Stimulated activated naive B cell treated with anti-CD40 and anti-IgM and Interleukin-4, amounts not matched to agents 10 μg/mL and 1 μg/mL and 100 μg/mL, for 72 hours (primary cell): ENCODE data around the gene CCM2.

Source experiments
- ATAC-seq, 2 donors: fragments of 150-1000 bp; cut with Tn5 transposase; replicated peaks; 2 replicates each; pipeline ENCODE4 v1.10.0; 2021; ENCODE audit warnings: moderate library complexity in 1 of 2
- DNase-seq: peaks from one replicate; pipeline ENCODE4 v3.0.0; 2021
- H3K27ac Mint-ChIP-seq: one replicate; pipeline ENCODE4 v1.8.0; 2022; ENCODE audit warnings: mild to moderate bottlenecking, mixed read lengths
- H3K27me3 Mint-ChIP-seq, 2 donors: one replicate each; pipeline ENCODE4 v1.8.0; 2022; ENCODE audit warnings: mixed read lengths in 2 of 2
- H3K36me3 Mint-ChIP-seq, 2 donors: one replicate each; pipeline ENCODE4 v1.8.0; 2022; ENCODE audit warnings: mixed read lengths in 2 of 2, mild to moderate bottlenecking in 1 of 2
- H3K4me1 Mint-ChIP-seq, 2 donors: one replicate each; pipeline ENCODE4 v1.8.0; 2022; ENCODE audit warnings: mixed read lengths in 2 of 2, mild to moderate bottlenecking in 1 of 2
- H3K4me3 Mint-ChIP-seq, 2 donors: one replicate each; pipeline ENCODE4 v1.8.0; 2022; ENCODE audit warnings: mild to moderate bottlenecking in 2 of 2, mixed read lengths in 2 of 2, moderate library complexity in 1 of 2
- H3K9me3 Mint-ChIP-seq, 2 donors: one replicate each; pipeline ENCODE4 v1.8.0; 2022; ENCODE audit warnings: mixed read lengths in 2 of 2, mild to moderate bottlenecking in 1 of 2

The CCM2 gene

GRCh38 chr7:44973610-44974401 lies 26.2 kb upstream of the CCM2 start:
- no peak for DNase-seq
- peaks cover 37 to 63% of the 10 kb centered on the region in 2 donors for H3K4me1 Mint-ChIP-seq
- no peak for ATAC-seq
- no peaks in the 10 kb centered on the region for H3K9me3 Mint-ChIP-seq
- no peaks in the 10 kb centered on the region for H3K27me3 Mint-ChIP-seq
- peak overlapping the region; percentile 65 for H3K27ac Mint-ChIP-seq
- peaks cover 59 to 80% of the 10 kb centered on the region in 2 donors for H3K36me3 Mint-ChIP-seq
- H3K4me3 Mint-ChIP-seq: peak overlapping the region in 1 of 2 donors; percentile 39

GRCh38 chr7:44974549-44974948 lies 25.5 kb upstream of the CCM2 start:
- H3K36me3 Mint-ChIP-seq: peaks cover 58 to 79% of the 10 kb centered on the region in 2 donors
- H3K4me3 Mint-ChIP-seq: peak overlapping the region in 1 of 2 donors; percentile 41
- DNase-seq: no peak
- H3K27me3 Mint-ChIP-seq: no peaks in the 10 kb centered on the region
- H3K4me1 Mint-ChIP-seq: peaks cover 42 to 70% of the 10 kb centered on the region in 2 donors
- peak overlapping the region; percentile 86 for H3K27ac Mint-ChIP-seq
- ATAC-seq: no peak
- no peaks in the 10 kb centered on the region for H3K9me3 Mint-ChIP-seq

- peaks cover 58 to 74% of the 10 kb centered on the region in 2 donors for H3K36me3 Mint-ChIP-seq
- H3K4me3 Mint-ChIP-seq: peak overlapping the region; percentile 6 to 37
- H3K27ac Mint-ChIP-seq: no peak overlapping the region
- H3K9me3 Mint-ChIP-seq: no peaks in the 10 kb centered on the region
- H3K27me3 Mint-ChIP-seq: no peaks in the 10 kb centered on the region
- peaks cover 51 to 80% of the 10 kb centered on the region in 2 donors for H3K4me1 Mint-ChIP-seq
- ATAC-seq: no peak
- DNase-seq: no peak
Observed at GRCh38 chr7:44975331-44976039, 24.5 kb upstream of the CCM2 start.

GRCh38 chr7:44976040-44976745 lies 23.8 kb upstream of the CCM2 start:
- Mint-ChIP-seq H3K27me3 (no peaks in the 10 kb centered on the region), H3K27ac (peak overlapping the region; percentile 99), H3K36me3 (peaks cover 55 to 68% of the 10 kb centered on the region in 2 donors), H3K9me3 (no peaks in the 10 kb centered on the region), H3K4me3 (peak overlapping the region; percentile 93 to 97), H3K4me1 (peaks cover 54 to 87% of the 10 kb centered on the region in 2 donors)
- ATAC-seq: no peak
- no peak for DNase-seq

GRCh38 chr7:44976746-44977196 lies 23.2 kb upstream of the CCM2 start:
- DNase-seq: no peak
- H3K27ac Mint-ChIP-seq: peak overlapping the region; percentile 99
- H3K9me3 Mint-ChIP-seq: no peaks in the 10 kb centered on the region
- no peak for ATAC-seq
- H3K36me3 Mint-ChIP-seq: peaks cover 53 to 68% of the 10 kb centered on the region in 2 donors
- peaks cover 56 to 92% of the 10 kb centered on the region in 2 donors for H3K4me1 Mint-ChIP-seq
- no peaks in the 10 kb centered on the region for H3K27me3 Mint-ChIP-seq
- peak overlapping the region; percentile 93 to 97 for H3K4me3 Mint-ChIP-seq

GRCh38 chr7:44977304-44977958 lies 22.6 kb upstream of the CCM2 start:
- H3K27me3 Mint-ChIP-seq: no peaks in the 10 kb centered on the region
- no peaks in the 10 kb centered on the region for H3K9me3 Mint-ChIP-seq
- DNase-seq (peak; percentile 69), ATAC-seq (peak; percentile 19 to 21)
- H3K27ac Mint-ChIP-seq: peak overlapping the region; percentile 99
- H3K4me1 Mint-ChIP-seq: peaks cover 53 to 92% of the 10 kb centered on the region in 2 donors
- peaks cover 52 to 67% of the 10 kb centered on the region in 2 donors for H3K36me3 Mint-ChIP-seq
- H3K4me3 Mint-ChIP-seq: peak overlapping the region; percentile 93 to 97

GRCh38 chr7:44977959-44978335 lies 22.1 kb upstream of the CCM2 start:
- DNase-seq (no peak), ATAC-seq (no peak)
- Mint-ChIP-seq H3K9me3 (no peaks in the 10 kb centered on the region), H3K27me3 (no peaks in the 10 kb centered on the region), H3K36me3 (peaks cover 51 to 66% of the 10 kb centered on the region in 2 donors), H3K4me1 (peaks cover 56 to 90% of the 10 kb centered on the region in 2 donors), H3K4me3 (peak overlapping the region; percentile 93 to 97), H3K27ac (peak overlapping the region; percentile 99)

- peak; percentile 66 to 74 for ATAC-seq
- Mint-ChIP-seq H3K36me3 (peaks cover 57 to 71% of the 10 kb centered on the region in 2 donors), H3K4me1 (peaks cover 61 to 95% of the 10 kb centered on the region in 2 donors), H3K27me3 (no peaks in the 10 kb centered on the region), H3K27ac (peak within 1 kb of the TSS; percentile 99), H3K4me3 (peak within 1 kb of the TSS; percentile 93 to 97), H3K9me3 (no peaks in the 10 kb centered on the region)
- peak; percentile 91 for DNase-seq
Observed at GRCh38 chr7:44978511-44979366, 21.3 kb upstream of the CCM2 start, which contains the start of gene MYO1G. TSS of gene MYO1G (minus strand) at chr7:44979015. CDS start at chr7:44978961, 54 bp downstream.

- H3K36me3 Mint-ChIP-seq: peaks cover 65 to 73% of the 10 kb centered on the region in 2 donors
- peak overlapping the region; percentile 93 to 97 for H3K4me3 Mint-ChIP-seq
- no peaks in the 10 kb centered on the region for H3K27me3 Mint-ChIP-seq
- no peaks in the 10 kb centered on the region for H3K9me3 Mint-ChIP-seq
- DNase-seq: no peak
- H3K27ac Mint-ChIP-seq: peak overlapping the region; percentile 99
- H3K4me1 Mint-ChIP-seq: peaks cover 63 to 95% of the 10 kb centered on the region in 2 donors
- ATAC-seq: peak; percentile 1 to 2
Observed at GRCh38 chr7:44979481-44980392, 20.3 kb upstream of the CCM2 start.

GRCh38 chr7:44980393-44981034 lies 19.5 kb upstream of the CCM2 start:
- peak overlapping the region; percentile 93 to 97 for H3K4me3 Mint-ChIP-seq
- no peaks in the 10 kb centered on the region for H3K9me3 Mint-ChIP-seq
- H3K4me1 Mint-ChIP-seq: peaks cover 62 to 95% of the 10 kb centered on the region in 2 donors
- peaks cover 67 to 75% of the 10 kb centered on the region in 2 donors for H3K36me3 Mint-ChIP-seq
- ATAC-seq: peak; percentile 58 to 69
- H3K27me3 Mint-ChIP-seq: no peaks in the 10 kb centered on the region
- peak; percentile 89 for DNase-seq
- H3K27ac Mint-ChIP-seq: peak overlapping the region; percentile 99

- Mint-ChIP-seq H3K9me3 (no peaks in the 10 kb centered on the region), H3K36me3 (peaks cover 69 to 75% of the 10 kb centered on the region in 2 donors), H3K27ac (peak overlapping the region; percentile 99), H3K4me3 (peak overlapping the region; percentile 93 to 97), H3K4me1 (peaks cover 63 to 97% of the 10 kb centered on the region in 2 donors), H3K27me3 (no peaks in the 10 kb centered on the region)
- peak in 1 of 2 donors; percentile 1 for ATAC-seq
- peak; percentile 37 for DNase-seq
Observed at GRCh38 chr7:44981035-44981706, 18.8 kb upstream of the CCM2 start.
